ENCODE results near the gene TMEM144. TPM values are rescaled to one million over a fixed set of nuclear protein-coding genes. Genes with fewer than 3 reads are reported as not detected.

The TMEM144 gene
- polyA plus RNA-seq, 3 donors = 4.0 to 5.5 (median 5.0) TPM

GRCh38 chr4:158181906-158182305 is 28.4 kb upstream of the TMEM144 start:
- no peak for DNase-seq (ENCODE audit: extremely low read depth in 1 of 11, low read depth in 9 of 11, low spot score in 4 of 11)

- DNase-seq (ENCODE audit: extremely low read depth in 1 of 11, low read depth in 9 of 11, low spot score in 4 of 11) = no peak
Observed at GRCh38 chr4:158182736-158183135, 27.6 kb upstream of the TMEM144 start.

- no peak for DNase-seq (ENCODE audit: extremely low read depth in 1 of 11, low read depth in 9 of 11, low spot score in 4 of 11)
Observed at GRCh38 chr4:158186815-158187214, 23.5 kb upstream of the TMEM144 start.

- DNase-seq (ENCODE audit: extremely low read depth in 1 of 11, low read depth in 9 of 11, low spot score in 4 of 11) = no peak
Observed at GRCh38 chr4:158189422-158189821, 20.9 kb upstream of the TMEM144 start.

- DNase-seq (ENCODE audit: extremely low read depth in 1 of 11, low read depth in 9 of 11, low spot score in 4 of 11) = no peak
Observed at GRCh38 chr4:158190718-158191117, 19.6 kb upstream of the TMEM144 start.

GRCh38 chr4:158192439-158193158 is 17.7 kb upstream of the TMEM144 start:
- DNase-seq (ENCODE audit: extremely low read depth in 1 of 11, low read depth in 9 of 11, low spot score in 4 of 11) = no peak

- no peak for DNase-seq (ENCODE audit: extremely low read depth in 1 of 11, low read depth in 9 of 11, low spot score in 4 of 11)
Observed at GRCh38 chr4:158193171-158193749, 17.0 kb upstream of the TMEM144 start.

GRCh38 chr4:158195297-158195696 is 15.0 kb upstream of the TMEM144 start:
- DNase-seq (ENCODE audit: extremely low read depth in 1 of 11, low read depth in 9 of 11, low spot score in 4 of 11) = no peak

GRCh38 chr4:158197194-158197776 is 13.0 kb upstream of the TMEM144 start:
- no peak for DNase-seq (ENCODE audit: extremely low read depth in 1 of 11, low read depth in 9 of 11, low spot score in 4 of 11)

GRCh38 chr4:158200214-158200613 is 10.1 kb upstream of the TMEM144 start:
- no peak for DNase-seq (ENCODE audit: extremely low read depth in 1 of 11, low read depth in 9 of 11, low spot score in 4 of 11)

- DNase-seq (ENCODE audit: extremely low read depth in 1 of 11, low read depth in 9 of 11, low spot score in 4 of 11) = no peak
Observed at GRCh38 chr4:158201322-158201721, 9.0 kb upstream of the TMEM144 start.

GRCh38 chr4:158201876-158202275 is 8.4 kb upstream of the TMEM144 start:
- DNase-seq (ENCODE audit: extremely low read depth in 1 of 11, low read depth in 9 of 11, low spot score in 4 of 11) = no peak

GRCh38 chr4:158202481-158202880 is 7.8 kb upstream of the TMEM144 start:
- no peak for DNase-seq (ENCODE audit: extremely low read depth in 1 of 11, low read depth in 9 of 11, low spot score in 4 of 11)

GRCh38 chr4:158203436-158203835 is 6.8 kb upstream of the TMEM144 start:
- DNase-seq (ENCODE audit: extremely low read depth in 1 of 11, low read depth in 9 of 11, low spot score in 4 of 11) = no peak

- DNase-seq (ENCODE audit: extremely low read depth in 1 of 11, low read depth in 9 of 11, low spot score in 4 of 11) = no peak
Observed at GRCh38 chr4:158203929-158204328, 6.4 kb upstream of the TMEM144 start.

- DNase-seq (ENCODE audit: extremely low read depth in 1 of 11, low read depth in 9 of 11, low spot score in 4 of 11) = no peak
Observed at GRCh38 chr4:158208963-158209640, 1.2 kb upstream of the TMEM144 start.

- no peak for DNase-seq (ENCODE audit: extremely low read depth in 1 of 11, low read depth in 9 of 11, low spot score in 4 of 11)
Observed at GRCh38 chr4:158211222-158211621, 936 bp downstream of the TMEM144 start.

GRCh38 chr4:158213466-158213865 is 3.2 kb downstream of the TMEM144 start:
- DNase-seq (ENCODE audit: extremely low read depth in 1 of 11, low read depth in 9 of 11, low spot score in 4 of 11) = no peak

- no peak for DNase-seq (ENCODE audit: extremely low read depth in 1 of 11, low read depth in 9 of 11, low spot score in 4 of 11)
Observed at GRCh38 chr4:158214856-158215255, 4.6 kb downstream of the TMEM144 start.

- DNase-seq (ENCODE audit: extremely low read depth in 1 of 11, low read depth in 9 of 11, low spot score in 4 of 11) = no peak
Observed at GRCh38 chr4:158217763-158218162, 7.5 kb downstream of the TMEM144 start.
